ENCODE data around the gene FEM1C. TPM values are rescaled to one million over a fixed set of nuclear protein-coding genes. Genes with fewer than 3 reads are reported as not detected.

Gene FEM1C
- total and polyA plus RNA-seq, 2 of the 4 experiments (the other 2 are of a cell fraction), result 6.3 to 21.5 TPM

- no peak for TF ChIP-seq CTCF (conservative IDR thresholded peaks at IDR 0.05; ENCODE audit: low read depth, low read length)
- no peak for TF ChIP-seq NFE2L2 (IDR thresholded peaks at IDR 0.05; ENCODE audit: low read depth, low read length)
Measured at GRCh38 chr5:115542086-115542485, 2.5 kb downstream of the FEM1C start (continued).

GRCh38 chr5:115541611-115542010, 3.0 kb downstream of the FEM1C start:
- intact Hi-C loops (cut with micrococcal nuclease) (loop anchor here (2.0 to 10.0 kb wide), 4 partner anchors 45 to 293 kb away; no protein-coding TSS in a partner anchor), dilution Hi-C loops (cut with HindIII; ENCODE audit: low sequenced_read_pairs, unreplicated experiment) (no loop called here), in situ Hi-C loops (cut with MboI; ENCODE audit: low sequenced_read_pairs) (no loop called here)
- no peak overlapping the region for H2AK9ac ChIP-seq (replicated peaks; ENCODE audit: low read depth, low read length, poor library complexity)
- H3K4me2 ChIP-seq (ENCODE audit: low read depth, low read length), result peak overlapping the region; percentile 99
- H3K4me3 ChIP-seq (ENCODE audit: insufficient read depth, low read depth, low read length), result peak overlapping the region; percentile 86
- ATAC-seq (ENCODE audit: low read depth) (no peak), DNase-seq (peak; percentile 15)
- no peak overlapping the region for H2AK5ac ChIP-seq (ENCODE audit: low read depth, low read length)
- ChIA-PET CTCF (interaction anchor here (0.9 to 2.0 kb wide), 2 partner anchors 112 to 232 kb away, joined by 3 to 4 read pairs; no protein-coding TSS in a partner anchor), POLR2A (ENCODE audit: unreplicated experiment) (no interaction called here)
- peaks cover 10% of the 10 kb centered on the region for H3K36me3 ChIP-seq (ENCODE audit: control insufficient read depth, insufficient read depth, low read length)
- no peak for TF ChIP-seq BHLHE40 (IDR thresholded peaks at IDR 0.05; ENCODE audit: low read depth, low read length)
- TF ChIP-seq MXI1 (IDR thresholded peaks at IDR 0.05; ENCODE audit: borderline replicate concordance, low read depth, low read length), result no peak
- TF ChIP-seq MAZ (IDR thresholded peaks at IDR 0.05; ENCODE audit: borderline replicate concordance, low read depth, low read length), result no peak
- TF ChIP-seq NFE2L2 (IDR thresholded peaks at IDR 0.05; ENCODE audit: low read depth, low read length), result no peak
- TF ChIP-seq FOS (IDR thresholded peaks at IDR 0.05; ENCODE audit: low read depth, low read length), result no peak
- TF ChIP-seq CTCF (conservative IDR thresholded peaks at IDR 0.05; ENCODE audit: low read depth, low read length), result no peak
- no peak for TF ChIP-seq RAD21 (IDR thresholded peaks at IDR 0.05; ENCODE audit: low read length)
- TF ChIP-seq RFX5 (IDR thresholded peaks at IDR 0.05; ENCODE audit: low read depth, low read length), result no peak
- TF ChIP-seq CEBPB (IDR thresholded peaks at IDR 0.05; ENCODE audit: low read depth, low read length), result no peak
- no peak for TF ChIP-seq SMC3 (IDR thresholded peaks at IDR 0.05; ENCODE audit: low read depth, low read length)
- TF ChIP-seq MAFK (IDR thresholded peaks at IDR 0.05; ENCODE audit: low read depth, low read length), result no peak
- TF ChIP-seq, protein P1, sequence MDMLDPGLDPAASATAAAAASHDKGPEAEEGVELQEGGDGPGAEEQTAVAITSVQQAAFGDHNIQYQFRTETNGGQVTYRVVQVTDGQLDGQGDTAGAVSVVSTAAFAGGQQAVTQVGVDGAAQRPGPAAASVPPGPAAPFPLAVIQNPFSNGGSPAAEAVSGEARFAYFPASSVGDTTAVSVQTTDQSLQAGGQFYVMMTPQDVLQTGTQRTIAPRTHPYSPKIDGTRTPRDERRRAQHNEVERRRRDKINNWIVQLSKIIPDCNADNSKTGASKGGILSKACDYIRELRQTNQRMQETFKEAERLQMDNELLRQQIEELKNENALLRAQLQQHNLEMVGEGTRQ (IDR thresholded peaks at IDR 0.05; ENCODE audit: low read depth, low read length), result no peak
- H3K14ac ChIP-seq (replicated peaks; ENCODE audit: low read depth, low read length), result no peak overlapping the region
- H2BK5ac ChIP-seq (ENCODE audit: low read depth, low read length, poor library complexity, severe bottlenecking), result peak overlapping the region; percentile 31
- H3K27ac ChIP-seq (ENCODE audit: insufficient read depth, low read length), result no peak overlapping the region
- peaks cover 68% of the 10 kb centered on the region; the same call in 1 of the 2 replicates for H4K20me1 ChIP-seq (ENCODE audit: insufficient read depth, low read length)
- H3K9me1 ChIP-seq (ENCODE audit: insufficient read depth, low read length), result peaks cover 3% of the 10 kb centered on the region; the same call in 1 of the 2 replicates
- H3K56ac ChIP-seq (ENCODE audit: extremely low read depth, insufficient read depth, low read length), result no peak overlapping the region
- BruUV-seq (replicated peaks), result no TSS peak
- H3K9ac ChIP-seq (ENCODE audit: low read depth, low read length), result no peak overlapping the region; the same call in 1 of the 2 replicates
- H2BK20ac ChIP-seq (ENCODE audit: low read depth, low read length), result no peak overlapping the region
- H3K9me3 ChIP-seq (ENCODE audit: control insufficient read depth, insufficient read depth, low read length), result peaks cover 6% of the 10 kb centered on the region
- no peak overlapping the region for H3K23ac ChIP-seq (ENCODE audit: low read depth, low read length)
- no peak overlapping the region for H2BK15ac ChIP-seq (ENCODE audit: low read depth, low read length)
- no peak overlapping the region for H4K91ac ChIP-seq (ENCODE audit: insufficient read depth, low read depth, low read length)
- WGBS, 2 experiments (ENCODE audit: extremely low coverage in 2 of 2, insufficient read length in 1 of 2), result no CpG with 5 or more reads among the region's 2 CpGs
- no peak overlapping the region for H2BK120ac ChIP-seq (ENCODE audit: low read depth, low read length)
- no peak overlapping the region for H4K8ac ChIP-seq (ENCODE audit: low read depth in 2 of 2, low read length in 2 of 2)
- no peak overlapping the region for H3K18ac ChIP-seq (ENCODE audit: low read depth, low read length)
- no peak overlapping the region for H4K5ac ChIP-seq (ENCODE audit: low read depth, low read length)
- H3K79me1 ChIP-seq (ENCODE audit: low read depth in 1 of 2, low read length in 2 of 2), result peaks cover 0 to 40% of the 10 kb centered on the region in 2 experiments; a peak in 2 of 4 replicates
- no peak overlapping the region for H3K4ac ChIP-seq (ENCODE audit: low read depth, low read length)
- H3K27me3 ChIP-seq (ENCODE audit: control insufficient read depth, insufficient read depth, low read length), result no peaks in the 10 kb centered on the region
- H2AFZ ChIP-seq (replicated peaks; ENCODE audit: low read length, poor library complexity), result no peak overlapping the region
- peaks cover 2% of the 10 kb centered on the region; the same call in 1 of the 2 replicates for H3K4me1 ChIP-seq (ENCODE audit: control insufficient read depth, insufficient read depth, low read length)
